DLD1 (cell line): ENCODE measurements around the gene TTN.

Experiments
- in situ Hi-C: cut with HindIII; loops from 2 replicates; pipeline ENCODE4 v1.10.0; 2017; ENCODE audit warnings: low sequenced_read_pairs

The TTN gene

DNA sequence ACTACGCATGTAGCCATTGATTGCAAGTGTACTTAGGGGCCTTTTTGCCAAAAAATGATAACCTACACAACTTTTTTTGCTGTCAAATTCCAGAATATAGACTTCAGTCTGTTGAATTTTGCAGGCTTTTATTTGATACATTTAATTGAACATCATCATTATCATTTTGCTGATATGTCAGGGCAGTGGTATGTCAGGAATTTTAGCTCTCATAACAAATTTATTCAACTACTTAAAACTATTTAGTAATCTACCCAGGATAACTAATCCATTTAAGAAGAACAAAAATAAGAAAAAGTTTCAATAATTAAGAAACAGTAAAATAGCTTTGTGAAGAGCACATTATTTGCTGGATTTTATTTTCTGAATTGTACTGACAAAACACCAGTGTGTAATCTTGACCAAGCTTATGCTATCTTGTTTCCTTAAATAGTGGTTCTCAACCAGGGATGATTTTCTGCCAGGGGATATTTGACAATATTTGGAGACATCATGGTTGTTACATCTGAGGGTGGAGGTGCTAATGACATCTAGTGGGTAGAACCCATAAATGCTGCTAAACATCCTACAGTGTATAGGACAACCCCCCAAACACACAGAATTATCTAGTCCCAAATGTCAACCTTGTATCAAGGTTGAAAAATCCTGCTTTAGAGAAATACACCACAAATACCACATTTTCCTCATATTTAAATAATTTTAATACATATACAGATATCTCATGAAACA lies 12.1 kb upstream of the TTN start:
- in situ Hi-C loops, result no loop called here

DNA sequence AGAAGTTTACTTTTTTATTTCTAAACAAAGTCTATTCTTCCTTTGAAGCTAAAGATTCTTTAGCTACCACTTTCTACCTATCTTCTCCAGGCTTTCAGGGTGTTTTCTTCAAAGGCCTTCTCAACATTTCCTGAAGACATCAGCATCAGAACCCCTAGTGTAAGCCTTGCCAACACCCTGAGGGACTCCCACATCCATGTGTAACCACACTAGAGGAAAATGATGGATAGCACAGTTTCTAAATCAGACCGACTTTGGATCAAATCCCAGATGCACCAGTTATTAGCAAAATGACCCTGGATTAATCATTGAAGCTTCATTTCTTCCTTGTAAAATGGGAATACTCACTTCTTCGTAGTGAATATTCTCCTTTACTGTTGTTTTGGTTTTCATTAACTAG lies 4.7 kb upstream of the TTN start:
- in situ Hi-C loops, result no loop called here

DNA sequence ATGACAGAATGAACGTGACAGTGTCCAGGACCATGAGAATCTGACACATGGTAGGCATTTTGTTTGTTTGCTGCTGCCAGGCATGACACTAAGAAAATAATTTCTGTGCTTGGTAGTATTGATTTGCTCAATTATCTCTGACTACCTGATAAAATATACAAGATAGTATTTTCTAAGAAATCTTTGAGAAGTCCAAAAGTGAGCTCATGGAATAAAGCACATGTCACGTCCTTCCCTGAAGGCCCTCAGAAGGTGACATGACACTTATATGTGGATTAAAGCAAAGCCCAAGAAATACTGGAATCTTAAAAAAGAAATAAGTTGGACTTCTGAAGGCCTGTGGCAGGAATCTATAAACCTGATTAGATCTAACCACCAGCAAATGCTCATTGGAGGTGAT lies 3.8 kb upstream of the TTN start:
- in situ Hi-C loops, result no loop called here

DNA sequence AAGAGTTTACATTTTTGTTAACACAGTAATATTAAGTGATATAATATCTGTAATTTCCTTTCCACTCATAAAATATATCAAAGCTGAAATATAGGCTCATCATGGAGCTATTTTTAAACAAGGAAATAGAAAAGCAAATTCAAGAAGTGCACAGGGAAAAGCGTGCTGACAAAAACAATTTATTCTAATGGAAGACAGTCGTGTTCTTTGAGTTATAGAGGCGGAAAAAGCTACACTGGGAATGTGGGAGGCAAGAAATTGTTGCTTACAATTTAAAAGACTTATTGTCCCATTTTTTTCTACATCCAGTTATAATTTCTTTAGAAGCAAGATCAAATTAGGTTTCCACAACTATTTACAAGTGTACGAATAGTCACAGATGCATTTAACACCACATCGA lies 3.2 kb upstream of the TTN start:
- in situ Hi-C loops, result no loop called here

DNA sequence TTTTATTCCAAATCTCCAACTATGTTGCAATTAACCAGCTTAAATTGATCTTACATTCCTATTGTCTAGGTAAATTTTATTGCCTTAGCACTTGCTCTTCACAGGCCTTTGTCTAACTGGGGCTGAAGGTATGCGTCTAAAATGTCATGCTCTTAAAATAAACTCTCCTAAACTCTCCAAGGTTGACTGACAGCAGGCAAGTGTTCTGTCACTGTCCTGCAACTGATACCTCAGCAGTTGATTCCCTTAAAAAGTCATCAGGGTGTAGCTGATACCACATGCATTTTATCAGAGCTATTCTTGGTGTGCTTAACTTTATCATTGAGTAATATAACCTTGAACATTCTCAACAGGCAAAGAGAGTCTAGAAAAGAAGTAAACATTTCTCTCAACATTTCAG lies 680 bp downstream of the TTN start:
- in situ Hi-C loops, result no loop called here

DNA sequence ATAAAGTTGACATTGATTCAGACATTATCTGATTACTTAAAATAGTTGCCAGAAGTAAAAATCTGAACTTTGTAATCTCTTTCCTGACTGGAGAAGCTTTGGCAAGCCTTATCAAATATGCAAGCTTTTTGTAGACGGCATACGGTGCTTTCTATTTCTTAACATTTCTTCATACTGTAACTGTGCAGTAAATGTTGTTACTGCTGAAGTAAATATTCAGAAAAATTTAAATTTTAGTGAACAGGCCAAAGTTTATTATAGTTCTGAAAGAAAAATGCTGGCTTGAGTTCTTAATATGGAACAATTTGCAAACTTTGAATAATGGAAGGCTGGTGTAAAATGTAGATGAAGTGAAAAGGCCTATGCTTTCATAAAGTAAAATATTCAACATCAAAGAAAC lies 1.8 kb downstream of the TTN start:
- in situ Hi-C loops, result no loop called here

DNA sequence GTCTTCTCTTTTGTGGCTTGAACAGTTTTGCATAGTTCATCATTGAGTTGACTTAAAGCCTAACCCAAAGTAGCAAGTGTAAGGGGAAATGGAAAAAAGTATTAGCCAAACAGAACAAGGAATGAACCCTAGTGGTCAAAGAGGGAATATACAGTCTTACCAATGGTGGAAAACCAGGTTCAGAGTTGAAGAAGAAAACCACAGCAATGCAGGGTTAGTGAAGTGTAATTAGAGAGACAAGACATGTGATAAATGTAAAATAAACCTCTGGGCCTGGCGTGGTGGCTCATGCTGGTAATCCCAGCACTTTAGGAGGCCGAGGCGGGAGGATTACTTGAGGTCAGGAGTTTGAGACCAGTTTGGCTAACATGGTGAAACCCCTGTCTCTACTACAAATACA lies 2.4 kb downstream of the TTN start:
- in situ Hi-C loops, result no loop called here

DNA sequence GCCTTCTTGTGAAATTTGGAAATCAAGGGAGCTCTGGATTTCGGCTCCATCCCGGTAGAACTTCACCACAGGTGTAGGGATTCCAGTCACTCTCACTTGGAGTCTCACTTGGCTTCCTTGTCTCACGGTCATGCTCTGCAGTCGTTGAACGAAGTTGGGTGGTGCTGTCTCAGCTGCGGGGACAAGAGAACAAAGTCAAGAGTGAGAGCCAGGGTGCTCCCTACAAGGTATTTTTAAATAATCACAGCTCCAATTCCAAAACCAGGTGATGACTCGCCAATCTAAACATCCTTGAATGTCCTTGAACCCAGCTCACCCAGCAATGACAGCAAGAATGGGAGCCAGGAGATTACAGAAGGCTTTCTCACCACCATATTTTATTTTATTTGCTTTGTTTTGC lies 6.7 kb downstream of the TTN start:
- in situ Hi-C loops, result no loop called here

DNA sequence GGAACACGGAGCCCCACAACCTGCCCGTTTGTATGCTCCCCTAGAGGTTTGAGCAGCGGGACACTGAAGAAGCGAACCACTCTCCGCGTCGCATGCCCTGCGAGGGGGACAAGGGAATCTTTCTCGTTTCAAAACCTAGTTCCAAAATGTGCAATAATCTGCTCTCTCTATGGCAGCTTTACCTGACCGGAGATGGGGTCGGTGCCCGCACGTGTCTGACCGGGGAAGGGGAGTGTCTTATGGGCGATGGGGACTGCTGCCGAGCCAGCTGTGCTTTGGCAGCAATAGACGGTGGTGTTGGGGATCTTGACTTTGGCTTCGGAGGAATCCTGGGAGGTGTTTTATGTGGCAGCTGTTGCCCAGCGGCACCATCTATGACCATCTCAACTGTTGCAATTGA lies 7.9 kb downstream of the TTN start:
- in situ Hi-C loops, result no loop called here

DNA sequence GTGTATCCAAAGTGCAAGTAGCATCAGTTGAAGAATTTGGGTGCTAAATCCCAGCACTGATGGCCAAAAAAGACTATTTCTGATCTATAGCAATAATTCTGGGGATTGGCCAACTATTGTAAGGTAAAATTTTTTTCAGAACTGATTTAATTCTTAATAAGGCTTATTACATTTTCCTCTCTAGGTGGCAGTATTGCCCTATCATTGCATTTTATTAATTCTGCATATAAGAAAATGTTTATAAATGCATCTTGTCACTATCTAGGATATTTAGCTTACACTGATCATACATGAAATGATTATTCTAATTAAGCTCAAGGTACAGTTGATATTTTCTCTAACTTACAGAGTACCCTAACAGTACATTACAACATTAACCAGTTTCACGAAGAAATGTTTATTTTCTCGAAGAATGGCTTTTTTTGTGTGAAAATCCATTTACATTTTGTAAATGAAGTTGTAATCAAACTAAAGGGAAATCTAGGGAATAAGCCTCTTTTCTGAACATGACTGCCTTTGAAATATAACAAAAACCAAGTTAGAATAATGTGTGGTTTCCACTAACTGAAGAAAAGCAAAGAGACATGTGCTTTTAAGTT lies 11.0 kb downstream of the TTN start:
- in situ Hi-C loops, result no loop called here

DNA sequence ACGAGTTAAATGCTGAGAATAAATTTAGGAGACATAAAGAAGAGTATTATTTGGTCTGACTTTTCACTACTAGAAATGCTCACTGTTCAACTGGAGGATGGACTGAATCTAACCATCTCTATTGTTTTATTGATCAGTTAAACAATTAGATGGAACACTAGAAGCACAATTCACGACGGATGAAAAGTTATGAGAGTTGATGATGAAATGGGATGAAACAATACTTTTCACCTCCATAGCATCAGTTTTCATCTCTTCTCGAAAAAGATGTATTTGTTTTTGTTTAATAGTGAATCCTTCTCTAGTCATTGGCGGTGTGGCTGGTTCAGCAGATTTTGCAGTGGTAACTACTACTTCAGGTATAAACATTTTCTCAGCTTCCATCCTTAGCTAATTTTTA lies 19.3 kb downstream of the TTN start:
- in situ Hi-C loops, result no loop called here

DNA sequence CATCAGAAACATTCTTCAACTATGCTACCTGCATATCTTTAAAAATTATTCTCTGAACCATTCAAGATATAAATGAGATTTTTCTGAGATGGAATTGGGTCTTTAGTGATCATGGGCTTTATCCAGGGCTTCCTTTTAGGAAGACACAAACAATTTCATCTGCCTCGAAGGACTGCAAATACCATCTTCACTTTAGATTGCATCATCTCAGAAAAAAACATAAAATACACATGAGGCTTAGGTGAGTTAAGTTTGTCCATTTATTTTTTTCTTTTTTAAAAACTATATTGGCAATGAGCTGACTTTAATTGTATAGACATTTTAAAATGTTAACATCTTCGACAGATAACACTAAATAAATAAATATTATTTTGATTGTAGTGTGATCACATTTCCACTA lies 20.1 kb downstream of the TTN start:
- in situ Hi-C loops, result no loop called here

DNA sequence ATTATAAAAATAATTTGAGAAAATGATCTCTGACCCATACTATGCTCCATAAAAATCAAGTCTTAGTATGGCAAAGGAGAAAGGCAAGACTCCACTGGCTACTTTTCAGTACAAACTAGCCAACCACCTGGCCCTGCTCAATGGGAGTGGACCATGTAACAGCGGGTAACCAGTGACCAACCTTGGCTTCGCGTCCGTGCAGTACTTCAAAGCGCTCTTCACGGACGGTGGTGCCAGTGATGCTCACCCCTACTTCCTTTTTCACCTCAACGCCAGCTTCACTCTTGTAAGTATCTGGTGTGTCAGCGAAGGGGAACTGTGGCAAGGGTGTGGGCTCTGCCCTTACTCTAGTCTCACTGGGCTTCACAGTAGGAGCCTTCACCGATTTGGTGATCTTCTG lies 23.3 kb downstream of the TTN start:
- in situ Hi-C loops, result no loop called here

DNA sequence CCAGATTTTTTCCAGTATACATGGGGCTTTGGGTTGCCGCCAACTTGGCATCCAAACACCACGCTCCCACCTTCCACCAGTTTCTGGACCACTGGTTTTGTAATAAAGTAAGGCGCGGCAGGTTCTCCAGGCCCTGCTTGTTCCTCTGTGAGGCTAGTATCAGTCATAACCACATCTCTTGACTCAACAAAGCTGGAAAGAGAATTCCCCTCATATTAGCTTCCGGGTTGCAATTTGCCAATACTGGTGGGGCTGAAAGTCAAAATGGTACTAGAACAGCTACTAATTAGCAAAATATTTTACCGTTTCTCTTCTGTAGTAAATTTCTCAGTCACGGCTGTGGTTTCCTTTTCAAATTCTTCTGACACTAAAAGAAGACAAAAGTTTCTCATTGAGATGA lies 25.0 kb downstream of the TTN start:
- in situ Hi-C loops, result no loop called here

DNA sequence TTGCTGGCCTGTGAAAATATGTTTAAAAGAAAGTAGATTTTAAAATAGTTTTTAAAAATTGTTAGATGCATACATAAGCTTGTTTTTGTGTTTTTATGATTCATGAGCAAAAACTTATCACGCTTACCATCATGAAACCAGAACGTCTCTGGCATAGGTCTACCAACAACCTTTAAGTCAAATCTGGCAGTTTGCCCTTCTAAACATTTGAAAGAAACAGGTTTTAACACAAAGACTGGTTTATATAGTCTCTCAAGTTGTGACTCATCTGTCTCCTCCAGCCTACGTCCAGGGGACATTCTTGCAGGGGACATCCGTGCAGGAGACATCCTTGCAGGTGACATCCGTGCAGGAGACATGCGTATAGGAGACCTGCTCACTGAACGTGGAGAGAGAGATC lies 29.6 kb downstream of the TTN start:
- in situ Hi-C loops, result no loop called here

DNA sequence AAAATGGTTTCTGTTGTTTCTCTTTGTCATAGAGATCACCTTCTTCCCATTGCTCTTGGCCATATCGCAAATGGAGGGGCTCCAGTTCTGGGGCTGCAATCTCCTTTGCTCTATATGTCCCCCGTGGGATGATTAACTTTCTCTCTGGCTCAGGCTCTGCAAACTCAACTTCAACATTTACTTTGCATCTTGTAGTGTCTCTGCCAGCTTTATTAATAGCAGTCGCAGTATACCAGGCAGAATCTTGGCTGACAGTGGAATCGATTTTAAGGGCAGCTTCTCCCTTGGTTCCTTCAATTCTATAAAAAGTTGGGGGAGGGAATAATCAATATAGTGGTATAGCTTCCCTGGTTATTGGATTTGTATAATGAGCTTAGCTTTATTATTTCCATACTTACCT lies 30.5 kb downstream of the TTN start:
- in situ Hi-C loops, result no loop called here

DNA sequence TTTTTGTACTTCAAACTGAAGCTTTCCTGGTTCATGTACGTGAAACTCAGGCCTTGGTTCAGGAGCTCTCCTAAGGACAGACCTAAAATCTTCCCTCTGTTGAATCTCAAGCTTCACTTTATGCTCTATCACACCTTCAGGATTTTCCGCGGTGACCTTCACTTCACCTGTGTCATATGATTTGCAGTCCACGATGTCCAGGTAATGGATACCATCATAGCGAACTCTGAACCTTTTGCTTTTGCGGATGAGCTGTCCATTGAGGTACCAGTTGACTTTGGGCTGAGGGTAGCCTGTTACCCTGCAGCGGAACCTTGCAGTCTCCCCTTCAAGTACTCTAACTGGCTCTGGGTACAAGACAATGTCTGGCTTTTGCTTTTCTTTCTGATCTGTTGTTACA lies 31.2 kb downstream of the TTN start:
- in situ Hi-C loops, result no loop called here

DNA sequence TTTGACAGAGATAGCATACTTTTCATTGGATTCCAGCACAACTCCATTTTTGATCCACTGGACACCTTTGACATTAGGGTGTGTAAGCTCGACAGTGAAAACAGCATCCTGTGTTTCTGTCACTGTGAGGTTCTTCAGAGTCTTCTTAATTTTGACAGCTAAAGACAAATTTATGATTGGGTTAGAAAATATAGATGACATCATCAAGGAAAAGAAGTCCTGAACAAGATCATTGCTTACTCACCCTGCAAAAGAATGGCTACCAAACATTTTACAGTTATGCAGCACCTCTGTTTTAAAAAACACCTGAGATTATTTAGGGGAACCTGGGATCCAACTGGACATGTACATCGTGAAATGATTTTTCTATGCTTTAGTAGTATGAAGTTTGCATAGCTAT lies 36.7 kb downstream of the TTN start:
- in situ Hi-C loops, result no loop called here

DNA sequence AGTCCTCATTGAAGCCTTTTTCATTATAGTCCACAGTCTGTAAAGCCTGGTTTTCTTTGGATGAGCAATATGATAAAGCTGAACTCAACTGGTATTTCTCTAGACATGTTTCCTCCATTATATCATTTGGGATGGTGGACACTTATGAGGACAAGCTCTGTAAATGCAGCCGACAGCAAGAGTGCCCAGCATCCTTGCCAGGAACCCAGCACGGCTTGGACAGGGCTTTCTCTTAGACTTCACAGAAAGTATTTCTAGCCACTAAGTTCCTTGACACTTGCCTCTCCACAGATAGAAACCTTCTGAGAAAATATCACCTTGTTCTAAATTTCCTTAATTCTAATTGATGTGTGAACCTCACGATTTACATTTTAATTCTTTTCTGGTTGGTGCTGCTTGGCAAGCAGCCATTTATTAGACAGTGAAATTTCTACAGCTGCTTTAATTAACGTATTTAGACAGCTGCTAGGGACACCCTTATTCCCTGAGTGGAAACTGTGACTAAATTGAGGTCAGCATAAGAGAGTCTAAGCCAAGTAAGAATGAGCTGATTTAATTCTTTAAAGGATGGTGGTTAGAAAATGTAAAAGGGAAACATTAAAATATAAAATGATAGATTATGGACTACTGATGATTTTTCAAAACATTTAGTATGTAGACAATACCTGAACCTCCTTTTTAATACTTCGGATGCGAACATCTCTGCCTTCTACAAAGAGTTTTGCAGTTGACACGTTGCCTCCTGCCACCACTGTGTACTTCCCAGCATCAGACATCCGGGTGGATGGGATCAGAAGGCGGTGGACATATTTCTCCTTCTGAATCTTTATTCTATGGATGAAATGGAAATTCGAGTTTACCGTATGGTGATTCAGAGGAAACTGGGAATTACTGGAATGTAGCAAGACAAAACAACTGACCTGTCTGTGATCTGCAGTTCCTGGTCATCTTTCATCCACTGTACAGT lies 39.8 kb downstream of the TTN start:
- in situ Hi-C loops, result no loop called here

DNA sequence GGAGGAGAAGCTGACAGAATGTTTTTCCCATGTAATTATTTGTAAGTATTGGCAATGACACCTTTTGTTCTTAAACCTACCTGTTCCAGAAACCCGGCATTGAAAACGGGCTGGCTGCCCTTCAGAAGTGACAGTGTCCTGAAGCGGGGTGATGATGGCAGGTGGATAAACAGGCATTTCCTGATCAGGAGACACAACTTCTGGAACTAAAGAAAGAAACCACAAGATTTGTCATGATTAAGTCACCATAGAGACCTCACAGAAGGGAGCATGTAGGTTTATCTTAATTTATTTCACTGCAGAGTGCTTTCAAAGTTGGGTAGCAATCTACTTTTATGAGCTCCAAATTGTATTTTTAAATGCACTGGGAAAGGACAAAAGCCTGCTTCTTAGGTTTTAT lies 43.1 kb downstream of the TTN start:
- in situ Hi-C loops, result no loop called here

DNA sequence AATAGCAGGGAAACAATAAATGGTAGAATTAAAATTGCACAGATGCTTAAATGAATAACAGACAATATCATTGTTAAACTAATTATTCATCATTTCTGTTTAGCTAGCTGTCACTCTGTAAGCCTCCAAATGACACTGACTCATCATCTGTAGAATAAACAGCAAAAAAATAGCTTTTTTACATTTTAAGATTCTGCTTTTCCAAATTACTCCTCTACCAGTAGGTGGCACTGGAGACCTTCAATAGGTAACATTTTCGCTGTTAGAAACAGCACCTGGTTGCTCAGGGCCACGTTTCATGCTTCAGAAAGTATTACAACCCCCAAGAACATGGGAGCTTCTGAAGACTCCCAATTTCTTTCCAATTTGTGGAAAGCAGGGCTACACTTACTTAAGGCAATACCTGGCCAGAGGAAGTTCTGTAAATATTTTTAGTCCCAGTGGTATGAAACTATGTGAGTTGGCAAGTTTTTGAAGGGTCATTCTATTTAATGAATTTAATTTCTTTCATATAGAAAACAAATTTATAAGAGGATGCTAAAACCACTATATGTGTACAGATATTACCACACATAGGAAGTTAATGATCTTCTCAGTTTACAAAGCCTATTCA lies 45.4 kb downstream of the TTN start:
- in situ Hi-C loops, result no loop called here

DNA sequence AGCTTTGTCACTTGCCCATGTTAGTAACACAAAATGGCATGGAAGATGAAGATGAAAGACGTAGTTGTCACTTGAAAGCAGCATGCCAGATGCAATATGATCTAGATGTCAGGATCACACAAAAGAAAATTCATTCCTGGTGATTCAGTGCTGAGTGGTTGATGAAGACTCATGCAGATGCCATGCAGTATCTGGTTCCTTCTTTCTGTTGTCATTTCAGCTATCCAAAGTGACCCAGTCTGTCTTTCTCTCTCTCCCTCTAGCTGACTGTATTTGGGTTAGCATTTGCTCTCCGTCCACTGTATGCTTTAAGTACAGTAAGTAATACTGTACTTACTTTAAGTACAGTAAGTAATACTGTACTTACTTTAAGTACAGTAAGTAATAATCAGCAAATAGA lies 50.4 kb downstream of the TTN start:
- in situ Hi-C loops, result no loop called here
